ENCODE data around the gene FUT8.

The FUT8 gene

DNA sequence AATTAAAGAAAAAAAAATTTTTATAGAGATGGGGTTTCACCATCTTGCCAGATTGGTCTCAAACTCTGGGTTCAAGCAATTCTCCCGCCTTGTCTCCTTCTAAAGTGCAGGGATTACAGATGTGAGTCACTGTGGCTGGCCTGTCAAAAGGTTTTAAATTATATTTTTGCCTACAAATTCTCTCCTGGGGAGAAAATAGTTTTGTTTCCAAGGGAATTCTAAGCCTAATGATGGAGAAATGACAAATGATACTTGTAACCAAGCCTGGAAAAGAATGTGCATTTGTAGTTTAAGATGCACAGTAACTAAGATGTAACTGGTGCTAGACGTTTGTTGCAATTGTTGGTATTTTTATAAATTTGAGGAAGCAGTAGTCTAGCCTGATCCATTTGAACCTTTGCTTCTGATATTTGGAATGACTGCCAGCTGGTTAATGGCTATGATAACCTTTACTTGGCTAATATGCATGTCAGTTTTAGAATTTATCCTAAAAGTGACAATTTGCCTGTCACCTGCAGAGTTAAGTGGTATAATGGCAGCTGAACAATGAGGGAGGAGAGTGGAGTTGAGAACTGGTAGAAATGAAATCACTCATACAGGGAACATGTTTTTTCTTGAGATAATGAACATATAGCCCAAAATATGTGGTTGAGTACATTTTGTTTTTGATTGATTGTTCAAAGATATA, 148.0 kb downstream of the FUT8 start:
- DNase-seq: no peak

DNA sequence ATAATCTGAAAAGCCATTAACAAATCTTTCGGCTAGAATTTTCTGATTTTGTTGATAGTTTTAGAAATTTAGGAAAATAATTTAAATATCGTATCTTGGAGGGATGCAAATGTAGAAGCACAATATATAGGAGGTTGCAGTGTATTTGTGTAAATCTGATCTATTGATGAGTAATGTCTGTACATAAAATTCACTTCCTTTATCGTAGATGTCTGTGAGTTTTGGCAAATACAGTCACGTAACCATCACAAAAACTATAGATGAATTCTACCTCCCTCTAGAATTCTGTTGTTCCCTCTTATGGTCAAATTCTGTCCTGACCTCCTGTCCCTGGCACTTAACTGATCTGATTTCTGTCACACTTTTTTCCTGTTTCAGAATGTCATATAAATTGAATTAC, 151.8 kb downstream of the FUT8 start:
- no peak for DNase-seq

DNA sequence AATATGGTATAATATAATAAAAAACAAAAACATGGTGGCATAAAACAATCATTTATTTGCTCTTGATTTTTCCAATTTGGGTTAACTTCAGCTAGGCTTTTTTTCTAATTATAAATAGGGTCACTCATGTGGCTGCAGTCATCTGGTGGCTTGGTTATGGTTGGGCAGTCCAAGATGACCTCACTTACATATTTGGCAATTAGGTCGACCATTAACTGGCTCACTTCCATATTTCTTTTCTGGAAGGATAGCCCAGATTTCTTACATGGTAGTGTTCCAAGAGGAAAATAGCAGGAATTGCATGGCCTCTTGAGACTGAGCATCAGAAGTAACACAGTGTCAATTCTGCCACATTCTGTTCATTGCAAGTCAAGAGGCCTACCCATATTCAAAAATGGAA, 153.4 kb downstream of the FUT8 start:
- DNase-seq: no peak

- DNase-seq: no peak
Measured at GRCh38 chr14:65566820-65567522, 154.4 kb downstream of the FUT8 start.

GRCh38 chr14:65574611-65575010, 162.1 kb downstream of the FUT8 start:
- no peak for DNase-seq

GRCh38 chr14:65575389-65575788, 162.9 kb downstream of the FUT8 start:
- DNase-seq: no peak

- DNase-seq: no peak
Measured at GRCh38 chr14:65580973-65581372, 168.4 kb downstream of the FUT8 start.

DNA sequence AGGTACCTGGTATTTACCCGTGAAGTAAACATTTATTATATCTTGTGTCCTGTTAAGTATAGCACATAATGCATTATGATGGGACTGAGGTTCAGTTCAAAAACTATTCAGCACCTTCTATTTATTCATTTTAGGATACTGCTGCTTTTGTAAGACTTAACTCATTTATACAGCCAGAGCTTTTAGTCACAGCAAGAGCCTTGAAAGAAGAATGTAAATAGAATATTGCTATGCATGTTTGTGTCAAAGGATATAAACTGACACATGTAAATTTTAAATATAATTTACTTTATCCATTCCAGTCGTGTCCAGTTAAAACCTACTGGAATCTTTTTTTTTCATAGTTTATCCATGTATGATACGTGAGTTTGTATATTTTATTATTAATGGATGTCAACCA, 168.8 kb downstream of the FUT8 start:
- no peak for DNase-seq

DNA sequence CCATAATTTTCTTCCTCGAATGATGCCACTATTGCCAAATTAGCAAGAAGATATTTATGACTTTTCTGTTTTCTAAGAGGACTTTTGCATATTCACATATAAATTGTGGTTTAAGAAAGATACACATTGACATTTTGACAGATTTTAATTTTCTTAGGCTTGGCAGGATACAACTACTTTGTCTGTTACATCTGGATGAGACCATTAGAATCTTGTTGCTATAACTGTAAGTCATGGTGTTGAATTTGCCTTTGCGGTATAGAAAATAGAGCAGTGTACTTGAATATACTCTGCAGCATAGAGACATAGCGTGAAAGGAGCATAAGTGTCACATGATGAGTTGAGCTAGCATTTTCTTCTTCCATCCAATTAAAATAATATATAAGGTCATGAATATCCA, 169.3 kb downstream of the FUT8 start:
- DNase-seq: no peak

DNA sequence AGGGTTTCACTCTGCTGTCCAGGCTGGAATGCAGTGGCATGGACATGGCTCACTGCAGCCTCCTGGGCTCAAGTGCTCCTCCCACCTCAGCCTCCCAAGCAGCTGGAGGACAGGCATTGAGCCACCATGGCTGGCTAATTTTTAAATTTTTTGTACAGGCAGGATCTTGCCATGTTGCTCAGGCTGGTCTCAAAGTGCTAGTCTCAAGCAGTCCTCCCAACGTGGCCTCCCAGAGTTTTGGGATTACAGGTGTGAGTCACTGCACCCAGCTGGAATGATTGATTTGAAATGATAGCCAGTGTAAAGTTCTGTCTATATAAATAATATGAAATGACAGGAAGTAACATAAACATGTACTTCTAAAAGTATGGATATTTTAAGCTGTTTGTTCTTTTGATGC, 172.7 kb downstream of the FUT8 start:
- no peak for DNase-seq

DNA sequence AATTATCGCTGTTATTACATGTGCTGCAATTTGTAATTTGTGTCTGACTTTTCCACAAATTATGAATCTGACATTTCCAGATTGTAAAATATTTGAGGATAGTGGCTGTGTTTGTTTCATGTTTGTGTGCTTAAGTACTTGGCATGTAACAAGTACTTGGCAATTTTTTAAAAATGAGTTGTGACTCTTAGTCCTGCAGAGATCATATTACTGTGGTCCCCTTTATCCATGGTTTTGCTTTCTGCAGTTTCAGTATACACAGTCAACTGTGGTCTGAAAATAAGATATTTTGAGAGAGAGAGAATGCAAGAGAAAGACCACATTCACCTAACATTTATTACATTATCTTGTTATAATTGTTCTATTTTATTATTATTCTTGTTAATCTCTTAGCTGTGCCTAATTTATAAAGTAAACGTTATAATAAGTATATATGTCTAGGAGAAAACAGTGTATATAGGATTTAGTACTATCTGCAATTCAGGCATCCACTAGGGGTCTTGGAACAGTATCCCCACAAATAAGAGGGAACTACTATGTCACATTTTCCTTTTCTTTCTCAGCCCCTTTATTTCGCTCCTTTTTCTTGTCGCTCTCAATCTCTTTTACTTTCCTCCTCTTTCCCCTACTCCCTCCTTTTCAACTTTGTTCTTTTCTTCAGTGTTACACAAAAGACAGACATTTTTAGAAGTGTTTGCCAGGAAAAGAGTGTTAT, 176.1 kb downstream of the FUT8 start:
- no peak for DNase-seq

GRCh38 chr14:65594153-65594881, 181.8 kb downstream of the FUT8 start:
- DNase-seq: no peak

- no peak for DNase-seq
Measured at GRCh38 chr14:65594882-65595237, 182.3 kb downstream of the FUT8 start.

DNA sequence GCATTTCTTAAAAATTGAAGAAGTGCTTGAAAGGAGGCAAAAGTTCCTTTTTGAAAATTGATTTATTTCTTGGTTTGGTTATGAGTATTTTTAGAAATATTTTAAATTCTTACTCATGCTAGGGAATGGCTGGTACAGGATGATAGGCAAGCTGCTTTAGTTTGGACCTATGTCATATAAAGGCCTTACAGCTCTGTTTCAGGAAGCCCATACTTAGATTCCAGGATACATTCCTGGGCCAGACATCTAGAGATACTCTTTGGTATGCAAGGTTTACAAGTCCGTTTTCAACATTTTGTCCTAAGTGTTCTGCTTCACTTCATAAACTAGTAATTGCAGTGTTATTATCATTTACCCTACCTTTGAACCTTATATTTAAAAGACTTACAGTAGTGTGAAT, 186.8 kb downstream of the FUT8 start:
- DNase-seq: no peak

DNA sequence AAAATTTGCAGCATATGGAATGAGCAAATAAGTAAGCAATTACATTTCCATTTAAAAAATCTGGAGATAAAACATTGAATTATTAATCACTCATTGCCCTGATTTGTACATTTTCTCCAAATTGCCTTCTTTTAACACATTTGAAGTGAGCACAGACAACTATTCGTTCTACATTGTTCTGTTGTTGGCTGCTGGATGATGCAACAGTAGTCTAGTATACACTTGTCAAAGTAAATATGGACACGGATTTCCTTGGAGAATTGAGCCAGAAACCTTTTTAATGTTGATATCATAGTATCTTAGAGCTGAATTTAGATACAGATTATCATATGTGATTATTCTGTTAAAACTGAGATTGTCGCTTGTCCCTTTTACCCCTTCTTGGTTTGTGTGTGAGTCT, 188.2 kb downstream of the FUT8 start:
- DNase-seq: no peak

- no peak for DNase-seq
Measured at GRCh38 chr14:65604535-65604934, 192.0 kb downstream of the FUT8 start.

GRCh38 chr14:65604936-65605335, 192.4 kb downstream of the FUT8 start:
- no peak for DNase-seq

GRCh38 chr14:65606460-65606859, 193.9 kb downstream of the FUT8 start:
- no peak for DNase-seq

DNA sequence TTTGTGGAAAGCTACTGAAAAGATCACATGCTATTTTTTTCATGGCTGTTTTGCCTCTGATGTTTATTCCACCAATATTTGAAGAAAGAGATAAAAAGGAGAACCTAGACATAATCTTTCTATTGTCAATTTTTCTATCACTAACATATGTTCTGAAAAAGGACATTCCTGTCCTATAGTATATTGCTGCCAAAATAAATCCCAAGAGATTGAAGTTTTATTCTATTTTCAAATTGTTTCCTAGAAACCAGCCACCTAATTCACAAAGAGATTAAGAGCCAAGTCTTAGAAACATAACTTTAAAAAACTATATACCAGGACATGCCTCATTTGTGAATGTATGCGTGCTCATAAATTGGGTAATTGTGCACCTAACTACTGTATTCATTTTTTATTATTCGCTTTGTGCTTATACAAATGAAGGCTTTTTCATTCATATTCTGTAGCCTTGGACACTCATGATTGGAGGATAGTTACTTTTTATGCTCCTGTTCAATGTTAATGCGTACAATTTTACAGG, 200.7 kb downstream of the FUT8 start:
- DNase-seq: no peak

DNA sequence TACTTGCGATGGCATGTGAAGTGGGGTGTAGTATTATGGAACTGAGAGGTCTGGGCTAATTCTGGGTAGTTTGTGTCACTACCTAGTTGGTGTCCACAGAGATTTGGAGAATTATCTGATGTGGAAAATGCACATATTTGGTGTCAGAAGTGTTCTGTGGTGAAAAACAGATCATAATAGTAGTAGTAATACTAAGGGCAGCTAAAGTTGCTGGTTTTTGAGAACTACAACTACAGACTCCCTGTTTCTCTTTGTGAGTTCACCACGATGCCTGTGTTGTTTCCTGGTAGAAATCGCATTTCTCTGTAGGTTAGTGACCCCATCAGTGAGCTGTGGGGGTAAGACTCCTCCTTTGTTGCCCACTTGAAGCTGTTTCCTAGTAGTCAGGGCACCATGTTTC, 206.5 kb downstream of the FUT8 start:
- DNase-seq: no peak

DNA sequence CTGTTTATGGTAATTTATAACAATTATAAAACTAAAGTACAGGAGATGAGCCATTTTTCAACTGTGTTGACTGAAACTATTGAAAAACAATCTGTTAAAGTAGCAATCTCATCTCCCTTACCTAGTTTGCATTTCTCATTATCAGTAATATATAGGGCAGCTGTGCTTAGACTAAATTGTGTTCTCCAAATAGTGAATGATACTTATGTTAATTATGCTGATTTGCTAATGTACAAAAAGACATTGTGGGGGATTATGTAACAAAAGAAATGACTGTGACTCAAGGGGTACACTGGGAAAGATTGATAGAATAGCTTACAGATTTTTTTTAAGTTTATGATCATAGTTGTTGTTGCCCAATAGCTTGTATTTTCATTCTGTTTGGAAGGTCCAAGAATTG, 207.7 kb downstream of the FUT8 start:
- DNase-seq: no peak

GRCh38 chr14:65622703-65623102, 210.2 kb downstream of the FUT8 start:
- no peak for DNase-seq

DNA sequence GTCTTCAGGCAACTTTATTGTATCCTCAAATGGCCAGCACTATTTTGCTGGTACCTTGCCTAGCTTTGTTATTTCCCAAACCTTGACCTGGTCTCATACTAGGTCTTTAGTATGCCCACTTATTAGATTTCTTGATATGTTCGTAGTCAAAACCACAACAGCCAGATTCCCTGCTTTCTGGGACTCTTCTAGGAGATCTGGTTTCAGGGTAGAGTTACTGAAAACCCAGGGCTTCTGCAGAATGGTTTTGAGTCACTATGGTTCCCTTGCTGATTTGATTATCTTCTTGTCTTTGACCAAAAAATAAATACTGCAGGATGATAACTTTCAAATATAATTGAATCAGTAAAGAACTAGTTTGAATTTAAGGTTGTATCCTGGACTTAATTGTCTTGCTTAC, 211.2 kb downstream of the FUT8 start:
- DNase-seq: no peak
